Hepatocyte (in vitro differentiated cells): ENCODE data around the gene PPARA.

Experiments
- EZH2 ChIP-seq: fragments of 200-600 bp; sonication (generic); IDR thresholded peaks from 2 replicates; pipeline ENCODE4 v1.6.1; 2016; ENCODE audit warnings: antibody characterized with exemption, mild to moderate bottlenecking, borderline replicate concordance
- EZH2phosphoT487 ChIP-seq: fragments of 200-600 bp; sonication (generic); IDR thresholded peaks from one replicate; pipeline ENCODE4 v1.6.1; 2018; ENCODE audit warnings: antibody characterized with exemption, mild to moderate bottlenecking, low read depth, moderate library complexity; ENCODE audit not compliant: unreplicated experiment, severe bottlenecking
- TF ChIP-seq, protein P1 (sequence below): fragments of 200-600 bp; sonication (generic); IDR thresholded peaks from 2 replicates; pipeline ENCODE4 v1.5.1; 2016; ENCODE audit warnings: antibody characterized with exemption, mild to moderate bottlenecking; ENCODE audit not compliant: poor library complexity

DNA sequence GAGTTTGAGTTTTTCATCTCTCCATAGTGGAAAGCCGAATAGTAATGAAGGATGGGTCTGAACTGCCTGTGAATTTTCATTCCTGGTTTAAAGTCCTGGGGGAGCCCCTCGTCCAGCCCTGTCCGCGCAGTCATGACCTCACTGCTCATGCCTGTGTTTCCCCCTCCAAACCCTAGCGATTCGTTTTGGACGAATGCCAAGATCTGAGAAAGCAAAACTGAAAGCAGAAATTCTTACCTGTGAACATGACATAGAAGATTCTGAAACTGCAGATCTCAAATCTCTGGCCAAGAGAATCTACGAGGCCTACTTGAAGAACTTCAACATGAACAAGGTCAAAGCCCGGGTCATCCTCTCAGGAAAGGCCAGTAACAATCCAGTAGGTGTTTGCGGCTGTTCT, 69.3 kb downstream of the PPARA start:
- TF ChIP-seq, protein P1, sequence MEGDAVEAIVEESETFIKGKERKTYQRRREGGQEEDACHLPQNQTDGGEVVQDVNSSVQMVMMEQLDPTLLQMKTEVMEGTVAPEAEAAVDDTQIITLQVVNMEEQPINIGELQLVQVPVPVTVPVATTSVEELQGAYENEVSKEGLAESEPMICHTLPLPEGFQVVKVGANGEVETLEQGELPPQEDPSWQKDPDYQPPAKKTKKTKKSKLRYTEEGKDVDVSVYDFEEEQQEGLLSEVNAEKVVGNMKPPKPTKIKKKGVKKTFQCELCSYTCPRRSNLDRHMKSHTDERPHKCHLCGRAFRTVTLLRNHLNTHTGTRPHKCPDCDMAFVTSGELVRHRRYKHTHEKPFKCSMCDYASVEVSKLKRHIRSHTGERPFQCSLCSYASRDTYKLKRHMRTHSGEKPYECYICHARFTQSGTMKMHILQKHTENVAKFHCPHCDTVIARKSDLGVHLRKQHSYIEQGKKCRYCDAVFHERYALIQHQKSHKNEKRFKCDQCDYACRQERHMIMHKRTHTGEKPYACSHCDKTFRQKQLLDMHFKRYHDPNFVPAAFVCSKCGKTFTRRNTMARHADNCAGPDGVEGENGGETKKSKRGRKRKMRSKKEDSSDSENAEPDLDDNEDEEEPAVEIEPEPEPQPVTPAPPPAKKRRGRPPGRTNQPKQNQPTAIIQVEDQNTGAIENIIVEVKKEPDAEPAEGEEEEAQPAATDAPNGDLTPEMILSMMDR = no peak
- no peak for TF ChIP-seq EZH2
- no peak for TF ChIP-seq EZH2phosphoT487
